H7 (cell line): ENCODE results near the gene CCDC121. TPM values are rescaled to one million over a fixed set of nuclear protein-coding genes. Genes with fewer than 3 reads are reported as not detected.
"Not testable (repeated sequence)": the region's sequence is repeated elsewhere in the genome, so short reads cannot be mapped to it uniquely, and the experiment has no call there.

Experiments
- DNase-seq: peaks from one replicate; pipeline ENCODE4 v3.0.0; 2012
- H3K27me3 ChIP-seq: 2 replicates; pipeline ENCODE4 v1.6.0; 2011; ENCODE audit warnings: mild to moderate bottlenecking, low read length; ENCODE audit not compliant: control insufficient read depth, insufficient read depth
- H3K36me3 ChIP-seq: replicated peaks from 2 replicates; pipeline ENCODE4 v1.5.1; 2011; ENCODE audit warnings: low read length; ENCODE audit not compliant: control insufficient read depth, insufficient read depth
- H3K4me3 ChIP-seq: 2 replicates; pipeline ENCODE4 v1.5.1; 2011; ENCODE audit warnings: low read depth, mild to moderate bottlenecking, control low read depth, low read length, moderate library complexity; ENCODE audit not compliant: insufficient read depth
- total RNA-seq: library from RNA; depleted of rRNA; stranded (reverse); fragments of >200 nt; shearing (Covaris generic); gene quantifications from 2 replicates; pipeline ENCODE4 v1.2.3, GENCODE V29; 2014

Gene CCDC121
- total RNA-seq, 1 experiment from 2014 or later, result 2.3 TPM

GRCh38 chr2:27651056-27651455, 22.2 kb upstream of the CCDC121 start:
- Histone ChIP-seq H3K36me3 (peaks cover 10% of the 10 kb centered on the region), H3K4me3 (no peak overlapping the region), H3K27me3 (no peaks in the 10 kb centered on the region)
- no peak for DNase-seq

- Histone ChIP-seq H3K4me3 (no peak overlapping the region), H3K27me3 (no peaks in the 10 kb centered on the region), H3K36me3 (peaks cover 11% of the 10 kb centered on the region)
- no peak for DNase-seq
Observed at GRCh38 chr2:27647737-27648136, 18.9 kb upstream of the CCDC121 start.

GRCh38 chr2:27647289-27647688, 18.5 kb upstream of the CCDC121 start:
- H3K4me3 ChIP-seq, result no peak overlapping the region
- peaks cover 12% of the 10 kb centered on the region for H3K36me3 ChIP-seq
- no peaks in the 10 kb centered on the region for H3K27me3 ChIP-seq
- DNase-seq, result no peak

- Histone ChIP-seq H3K27me3 (no peaks in the 10 kb centered on the region), H3K4me3 (no peak overlapping the region), H3K36me3 (peaks cover 13% of the 10 kb centered on the region)
- DNase-seq, result no peak
Observed at GRCh38 chr2:27645197-27645596, 16.4 kb upstream of the CCDC121 start.

GRCh38 chr2:27640722-27641245, 12.0 kb upstream of the CCDC121 start:
- Histone ChIP-seq H3K4me3 (no peak overlapping the region), H3K27me3 (no peaks in the 10 kb centered on the region), H3K36me3 (peaks cover 21% of the 10 kb centered on the region)
- no peak for DNase-seq

GRCh38 chr2:27638709-27639108, 9.9 kb upstream of the CCDC121 start:
- DNase-seq, result no peak
- Histone ChIP-seq H3K36me3 (peaks cover 31% of the 10 kb centered on the region), H3K27me3 (no peaks in the 10 kb centered on the region), H3K4me3 (no peak overlapping the region)

- H3K27me3 ChIP-seq, result no peaks in the 10 kb centered on the region
- H3K36me3 ChIP-seq, result peaks cover 29% of the 10 kb centered on the region
- H3K4me3 ChIP-seq, result no peak overlapping the region
- DNase-seq, result no peak
Observed at GRCh38 chr2:27638037-27638637, 9.3 kb upstream of the CCDC121 start.

- Histone ChIP-seq H3K4me3 (no peak overlapping the region), H3K27me3 (no peaks in the 10 kb centered on the region), H3K36me3 (peaks cover 31% of the 10 kb centered on the region)
- no peak for DNase-seq
Observed at GRCh38 chr2:27636766-27637165, 8.0 kb upstream of the CCDC121 start.

- DNase-seq, result no peak
- H3K27me3 ChIP-seq, result no peaks in the 10 kb centered on the region
- peaks cover 27% of the 10 kb centered on the region for H3K36me3 ChIP-seq
- H3K4me3 ChIP-seq, result no peak overlapping the region
Observed at GRCh38 chr2:27634291-27634690, 5.5 kb upstream of the CCDC121 start.

GRCh38 chr2:27630257-27630656, 1.4 kb upstream of the CCDC121 start:
- peaks cover 14% of the 10 kb centered on the region for H3K36me3 ChIP-seq
- DNase-seq, H3K27me3 ChIP-seq, H3K4me3 ChIP-seq: not testable (repeated sequence)

- no peaks in the 10 kb centered on the region for H3K27me3 ChIP-seq
- DNase-seq, result peak; percentile 11
- H3K4me3 ChIP-seq, result peak overlapping the region; percentile 77
- H3K36me3 ChIP-seq, result peaks cover 9% of the 10 kb centered on the region
Observed at GRCh38 chr2:27627963-27628766, 647 bp downstream of the CCDC121 start.

- not testable (repeated sequence) for H3K36me3 ChIP-seq, DNase-seq, H3K27me3 ChIP-seq, H3K4me3 ChIP-seq
Observed at GRCh38 chr2:27626921-27627320, 1.9 kb downstream of the CCDC121 start.

GRCh38 chr2:27626323-27626722, 2.5 kb downstream of the CCDC121 start:
- H3K27me3 ChIP-seq, DNase-seq, H3K36me3 ChIP-seq, H3K4me3 ChIP-seq: not testable (repeated sequence)

- H3K36me3 ChIP-seq, result no peaks in the 10 kb centered on the region; the same call in 1 of the 2 replicates
- no peak overlapping the region for H3K4me3 ChIP-seq
Observed at GRCh38 chr2:27624943-27625342, 3.9 kb downstream of the CCDC121 start.

GRCh38 chr2:27622921-27623384, 5.9 kb downstream of the CCDC121 start:
- H3K4me3 ChIP-seq, result no peak overlapping the region
- H3K27me3 ChIP-seq, result no peaks in the 10 kb centered on the region
- no peaks in the 10 kb centered on the region; the same call in 1 of the 2 replicates for H3K36me3 ChIP-seq
- peak; percentile 25 for DNase-seq

More at GRCh38 chr2:27624943-27625342, 3.9 kb downstream of the CCDC121 start:
- no peaks in the 10 kb centered on the region for H3K27me3 ChIP-seq
- no peak for DNase-seq
